GM19372 (cell line): Measurements from ENCODE around the gene FBXO21.
"Not testable (repeated sequence)": the region's sequence is repeated elsewhere in the genome, so short reads cannot be mapped to it uniquely, and the experiment has no call there.

Experiments
- ATAC-seq: cut with Tn5 transposase; IDR thresholded peaks from one replicate; pipeline ENCODE4 v1.9.1; 2021; ENCODE audit warnings: mild to moderate bottlenecking, low read depth, moderate library complexity; ENCODE audit not compliant: unreplicated experiment

Gene FBXO21

DNA sequence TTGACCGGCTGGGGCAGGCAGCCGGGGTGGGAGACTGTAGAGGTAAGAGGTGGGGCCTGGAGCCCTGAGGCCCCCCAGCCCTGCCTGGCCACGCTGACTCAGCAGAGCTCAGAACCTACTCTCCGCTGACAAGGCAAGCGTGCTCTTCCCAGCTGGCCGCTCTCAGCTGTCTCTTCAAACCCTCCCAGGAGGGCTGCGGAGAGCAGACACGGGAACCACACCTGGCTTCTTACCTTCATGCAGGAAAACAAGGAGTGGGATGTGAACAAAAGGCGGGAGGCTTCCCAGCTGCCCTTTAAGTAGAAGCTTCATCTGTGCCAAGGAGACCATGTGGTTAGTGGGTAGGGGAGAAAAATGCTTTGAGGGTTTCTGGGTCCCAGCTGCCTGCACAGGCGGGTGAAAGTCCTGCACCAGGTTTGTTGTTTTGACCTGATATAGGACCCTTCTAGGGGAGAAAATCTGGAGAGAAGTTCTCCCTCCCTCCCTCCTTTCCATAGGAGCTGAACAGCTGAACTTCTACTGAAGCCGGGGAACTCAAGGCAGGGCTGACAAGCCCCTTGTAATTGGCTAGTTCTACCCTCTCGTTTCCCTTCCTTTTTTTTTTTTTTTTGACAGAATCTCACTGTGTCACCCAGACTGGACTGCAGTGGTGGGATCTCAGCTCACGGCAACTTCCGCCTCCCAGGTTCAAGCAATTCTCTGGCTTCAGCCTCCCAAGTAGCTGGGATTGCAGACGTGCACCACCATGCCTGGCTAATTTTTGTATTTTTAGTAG lies 78.3 kb downstream of the FBXO21 start:
- ATAC-seq, result no peak

DNA sequence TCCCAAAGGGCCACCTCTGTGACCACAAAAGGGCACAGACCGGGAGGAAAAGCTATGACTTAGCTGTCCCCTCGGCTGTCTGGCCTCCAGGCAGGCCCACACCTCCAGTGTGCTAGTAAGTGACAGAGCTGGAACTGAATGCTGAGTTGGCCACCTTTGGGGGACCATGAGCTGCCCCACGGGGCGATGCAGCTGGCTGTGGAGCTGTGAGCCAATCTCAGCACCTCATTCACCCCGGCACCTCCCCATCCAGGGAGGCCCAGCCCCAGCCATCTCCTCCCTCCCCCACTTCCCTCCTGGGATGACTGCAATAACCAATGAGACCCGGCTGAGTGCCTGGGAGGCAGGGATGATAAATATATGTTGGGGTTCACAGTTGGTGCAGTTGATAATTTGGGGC lies 78.9 kb downstream of the FBXO21 start:
- no peak for ATAC-seq

- no peak for ATAC-seq
These were observed 80.2 kb downstream of the FBXO21 start for GRCh38 chr12:117109943-117110635.

GRCh38 chr12:117105902-117106301 lies 84.4 kb downstream of the FBXO21 start:
- no peak for ATAC-seq

GRCh38 chr12:117104003-117104402 lies 86.3 kb downstream of the FBXO21 start:
- ATAC-seq, result not testable (repeated sequence)

GRCh38 chr12:117102800-117103181 lies 87.5 kb downstream of the FBXO21 start:
- no peak for ATAC-seq

DNA sequence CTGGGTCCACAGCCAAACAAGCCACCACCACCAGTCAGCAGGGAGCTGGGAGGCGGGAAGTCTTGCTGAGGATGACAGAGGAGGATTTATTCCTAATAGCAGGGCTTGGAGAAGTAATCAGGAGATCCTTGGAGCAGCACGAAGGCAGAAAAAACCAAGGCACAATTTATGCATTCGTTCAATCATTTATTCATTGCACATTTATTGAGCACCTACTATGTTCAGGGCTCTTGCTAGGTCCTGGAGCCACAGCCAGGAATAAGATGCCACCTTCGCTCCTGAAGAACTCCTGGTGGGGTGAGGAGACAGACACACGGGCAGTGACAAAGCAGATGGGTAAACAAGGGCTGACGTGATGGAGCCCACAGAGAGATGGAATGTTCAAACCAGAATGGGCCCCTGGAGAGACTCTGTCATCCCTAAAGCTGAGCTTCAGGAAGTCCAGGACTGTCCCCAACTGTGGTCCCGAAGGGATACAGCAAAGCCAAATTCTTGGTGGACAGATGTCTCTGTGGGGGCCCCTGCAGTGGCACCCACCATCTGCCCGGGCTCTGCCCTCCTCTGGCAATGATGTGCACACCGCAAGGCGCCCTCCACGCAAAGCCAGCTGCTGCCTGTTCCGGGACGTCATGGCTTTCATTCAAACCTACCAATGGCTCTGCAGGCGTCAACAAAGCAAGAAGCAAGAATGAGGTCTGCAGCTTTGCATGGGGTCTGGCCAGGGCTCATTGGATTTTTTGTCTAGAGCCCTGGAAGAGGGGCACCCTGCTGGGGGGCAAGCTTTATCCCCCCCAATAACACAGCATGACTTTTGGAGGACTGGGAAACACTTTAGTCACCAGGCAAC lies 88.1 kb downstream of the FBXO21 start:
- no peak for ATAC-seq

- no peak for ATAC-seq
These were observed 89.2 kb downstream of the FBXO21 start for GRCh38 chr12:117100851-117101673.

GRCh38 chr12:117100251-117100650 lies 90.0 kb downstream of the FBXO21 start:
- no peak for ATAC-seq

GRCh38 chr12:117098361-117099217 lies 91.7 kb downstream of the FBXO21 start:
- peak; percentile 45 for ATAC-seq

DNA sequence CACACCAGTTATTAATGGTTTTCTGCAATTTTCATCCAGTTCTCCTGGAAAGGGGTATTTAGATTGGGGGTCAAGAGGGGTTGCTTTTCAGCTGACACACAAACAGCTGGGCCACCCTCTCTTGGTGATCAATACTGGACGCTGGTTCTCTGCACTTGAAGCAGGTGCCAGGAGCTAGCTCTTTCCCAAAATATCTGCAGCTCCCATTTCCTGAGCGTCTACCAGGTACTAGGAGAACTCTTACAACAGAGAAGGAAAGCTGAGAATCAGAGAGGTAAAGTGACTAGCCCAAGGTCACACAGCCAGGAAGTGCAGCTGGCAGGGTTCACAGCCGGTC lies 92.3 kb downstream of the FBXO21 start:
- no peak for ATAC-seq

GRCh38 chr12:117097159-117097558 lies 93.1 kb downstream of the FBXO21 start:
- no peak for ATAC-seq

DNA sequence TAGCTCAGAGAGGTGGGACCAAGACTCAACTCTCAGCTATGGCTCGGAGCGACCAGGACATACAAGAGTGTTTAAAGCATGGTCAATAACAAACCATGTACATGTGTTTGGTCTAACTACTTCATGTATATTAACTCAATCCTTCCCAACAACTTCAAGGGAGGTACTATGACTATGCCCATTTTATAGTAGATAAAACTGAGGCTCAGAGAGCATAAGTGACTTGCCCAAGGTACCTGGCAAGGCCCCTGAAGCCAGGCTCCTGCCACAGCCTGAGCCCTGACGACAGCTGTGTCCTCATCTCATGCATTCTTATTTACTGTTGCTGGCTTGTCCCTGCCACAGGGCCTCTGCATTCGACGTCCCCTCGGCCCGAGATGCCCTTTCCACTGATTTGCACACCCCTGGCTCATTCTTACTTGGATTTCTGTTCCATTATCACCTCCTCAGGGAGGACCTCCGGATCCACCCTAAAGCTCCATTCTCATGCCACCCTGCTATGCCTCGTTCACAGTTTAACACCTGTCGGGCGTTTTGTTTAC lies 93.7 kb downstream of the FBXO21 start:
- ATAC-seq, result no peak

DNA sequence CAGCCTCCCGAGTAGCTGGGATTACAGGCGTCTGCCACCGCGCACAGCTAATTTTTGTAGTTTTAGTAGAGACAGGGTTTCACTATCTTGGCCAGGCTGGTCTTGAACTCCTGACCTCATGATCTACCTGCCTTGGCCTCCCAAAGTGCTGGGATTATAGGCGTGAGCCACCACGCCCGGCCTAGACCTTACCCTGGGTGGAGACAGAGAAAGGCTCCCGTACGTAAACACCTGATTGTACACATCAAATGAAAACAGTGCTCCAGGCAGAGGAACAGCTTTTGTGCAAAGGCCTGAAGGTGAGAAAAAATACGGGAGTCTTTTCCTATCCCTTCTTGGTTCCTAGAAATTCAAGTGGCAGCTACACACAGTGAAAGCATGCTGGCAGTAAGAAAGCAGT lies 95.1 kb downstream of the FBXO21 start:
- not testable (repeated sequence) for ATAC-seq

DNA sequence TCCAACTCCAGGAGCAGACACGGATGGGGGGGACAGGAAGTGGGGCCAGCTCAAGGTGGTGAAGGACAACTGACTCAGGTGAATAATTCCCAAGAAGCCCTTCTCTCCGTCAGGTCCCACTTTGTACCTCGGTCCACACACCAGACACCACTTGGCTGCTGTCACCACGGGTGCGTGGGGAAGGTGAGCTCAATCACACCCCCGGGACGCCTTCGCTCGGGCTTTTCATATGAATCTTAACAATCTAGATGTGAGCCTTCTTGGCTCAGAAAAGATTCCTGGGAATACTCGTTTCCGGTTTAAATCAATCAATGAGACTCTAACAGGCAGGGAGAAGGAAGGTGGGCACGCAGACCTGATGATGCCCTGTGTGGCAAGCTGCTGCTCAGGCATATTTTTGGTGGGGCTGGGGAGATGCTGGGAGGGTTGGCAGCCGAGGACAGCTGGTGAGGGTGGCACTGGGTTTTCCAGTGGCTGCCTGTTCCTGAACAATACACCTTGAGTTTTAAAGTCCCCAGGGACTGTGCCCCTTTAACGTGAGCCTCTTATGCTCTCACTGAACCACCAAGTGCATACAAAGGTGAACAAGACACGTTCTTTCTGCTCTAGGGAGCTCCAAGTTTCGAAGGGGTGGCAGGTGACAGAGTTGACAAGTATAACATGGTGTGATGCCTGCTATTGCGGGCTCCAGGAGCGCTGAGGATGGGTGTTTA lies 96.2 kb downstream of the FBXO21 start:
- no peak for ATAC-seq

DNA sequence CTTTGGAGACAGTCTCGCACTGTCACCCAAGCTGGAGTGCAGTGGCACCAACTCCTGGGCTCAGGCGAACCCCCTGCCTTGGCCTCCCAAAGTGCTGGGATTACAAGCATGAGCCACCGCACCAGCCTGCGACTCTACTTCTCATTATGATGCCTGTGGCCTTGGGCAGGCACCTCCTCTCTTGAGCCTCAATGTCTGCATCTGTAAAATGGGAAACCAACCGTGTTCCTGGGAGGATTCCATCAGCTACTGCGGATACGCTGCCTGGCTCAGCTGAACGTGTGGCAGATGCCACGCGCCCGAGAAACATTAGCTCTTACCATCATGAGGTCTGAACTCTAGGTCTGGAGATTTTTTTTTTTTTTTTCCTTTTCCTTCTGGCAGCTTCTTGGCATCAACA lies 96.8 kb downstream of the FBXO21 start:
- ATAC-seq, result no peak

DNA sequence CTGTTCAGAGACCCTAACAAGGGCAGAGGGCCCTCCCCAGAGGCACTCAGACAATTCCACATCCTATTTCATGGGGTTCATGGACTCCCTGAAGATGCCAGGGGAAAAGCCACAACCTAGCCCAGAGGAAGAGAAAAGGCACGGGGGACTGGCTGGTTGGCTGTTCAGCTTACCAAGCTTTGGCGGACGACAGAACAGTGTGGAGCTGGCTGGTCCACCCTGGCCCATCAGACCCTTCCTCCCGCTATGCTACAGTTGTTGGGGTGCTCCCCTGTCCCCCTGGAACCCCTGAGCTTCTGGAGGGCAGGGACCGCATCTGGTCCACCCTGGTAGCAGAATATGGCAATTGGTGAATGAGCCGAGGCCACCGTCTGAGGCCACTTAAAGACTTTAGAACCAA lies 97.4 kb downstream of the FBXO21 start:
- no peak for ATAC-seq

DNA sequence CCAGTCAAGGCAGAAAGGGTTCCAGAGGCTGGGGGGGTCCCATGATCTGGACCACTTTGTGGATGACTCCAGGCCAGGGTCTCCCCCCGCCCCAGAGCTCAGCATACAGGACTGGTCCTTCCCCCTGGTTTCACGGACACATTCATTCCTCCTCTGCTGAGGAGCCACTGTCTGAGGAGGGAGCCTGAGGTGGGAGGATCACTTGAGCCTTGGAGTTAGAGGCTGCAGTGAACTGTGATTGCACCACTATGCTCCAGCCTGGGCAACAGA lies 97.8 kb downstream of the FBXO21 start:
- ATAC-seq, result no peak
